CD4-positive, alpha-beta T cell treated with Interleukin-21 for 1 hour (primary cell): ENCODE measurements around the gene SLX4IP.
"Not testable (repeated sequence)": the region's sequence is repeated elsewhere in the genome, so short reads cannot be mapped to it uniquely, and the experiment has no call there.

Experiments
- DNase-seq: peaks from one replicate; pipeline ENCODE4 v3.0.0-alpha.2; 2020

Gene SLX4IP

DNA sequence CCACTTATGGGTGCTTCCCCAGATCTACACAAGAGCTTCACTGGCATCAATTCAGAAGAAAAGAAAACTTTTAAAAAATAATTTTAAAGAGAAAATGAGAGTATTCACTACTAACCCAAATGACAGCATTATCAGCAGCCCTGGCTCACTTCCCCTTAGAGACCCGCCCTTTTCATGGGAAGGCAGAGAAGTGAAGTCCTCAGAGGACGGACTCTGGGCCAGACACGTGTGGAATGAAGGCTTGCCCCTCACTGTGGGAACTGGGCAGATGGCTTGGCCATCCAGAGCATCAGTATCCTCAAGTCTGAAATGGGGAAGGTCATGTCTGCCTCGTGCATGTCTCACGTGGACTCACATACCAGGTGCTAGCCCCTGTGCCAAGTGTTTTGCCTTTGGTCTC is 175.1 kb downstream of the SLX4IP start:
- no peak for DNase-seq

DNA sequence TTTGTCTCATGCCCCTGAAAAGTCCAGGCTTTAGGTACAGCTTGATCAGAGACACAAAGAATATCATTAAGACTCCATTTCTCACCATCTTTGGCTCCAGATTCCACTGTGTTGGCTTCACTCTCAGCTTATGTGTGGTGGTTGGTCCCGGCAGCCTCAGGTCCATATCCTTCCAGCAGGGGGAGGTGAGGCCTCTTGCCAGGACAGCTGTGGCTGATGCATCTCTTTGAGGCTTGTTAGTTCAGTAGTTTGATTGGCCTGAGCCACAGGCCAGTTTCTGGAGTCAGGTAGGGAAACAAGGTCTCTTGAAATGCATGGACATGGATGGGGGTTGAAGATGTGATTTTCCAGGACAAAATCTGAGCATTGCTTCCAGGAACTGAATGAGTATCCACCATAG is 176.3 kb downstream of the SLX4IP start:
- DNase-seq = no peak

DNA sequence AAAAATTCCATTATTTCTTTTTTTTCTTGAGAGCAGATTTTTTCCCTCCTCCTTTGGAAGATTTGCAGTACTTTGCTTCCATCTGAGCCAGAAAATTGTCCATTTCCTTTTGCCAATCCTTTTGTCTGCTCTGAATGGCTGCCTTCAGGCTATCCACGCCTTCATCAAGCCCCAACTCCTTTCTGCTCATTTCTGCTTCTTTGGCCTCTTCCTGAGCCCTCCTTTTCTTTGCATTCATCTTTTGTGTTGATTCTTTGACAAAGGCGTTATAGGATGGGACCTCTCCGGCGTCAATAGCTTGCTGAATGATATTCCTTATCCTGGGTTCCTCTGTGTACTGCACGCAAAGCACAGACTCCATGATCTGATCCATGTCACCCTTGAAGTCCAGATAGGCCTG is 178.3 kb downstream of the SLX4IP start:
- not testable (repeated sequence) for DNase-seq

DNA sequence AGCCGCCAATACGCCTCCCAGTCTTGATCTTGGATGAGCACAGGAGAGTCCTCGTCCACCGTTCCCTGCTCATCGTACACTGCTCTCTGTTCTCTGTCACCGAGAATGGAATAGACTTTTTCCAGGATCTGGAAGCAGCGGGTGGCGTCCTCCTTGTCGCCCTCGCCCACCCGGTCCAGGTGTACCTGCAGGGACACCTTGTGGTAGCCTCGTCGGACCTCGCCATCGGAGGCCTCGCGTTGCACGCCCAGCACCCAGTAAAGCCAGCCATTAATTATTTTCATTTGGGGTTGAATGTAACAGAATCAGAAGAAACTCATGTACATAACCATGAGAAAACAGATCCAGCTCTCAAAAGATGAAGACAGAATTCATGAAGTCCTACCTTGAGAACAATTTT is 178.8 kb downstream of the SLX4IP start:
- no peak for DNase-seq

DNA sequence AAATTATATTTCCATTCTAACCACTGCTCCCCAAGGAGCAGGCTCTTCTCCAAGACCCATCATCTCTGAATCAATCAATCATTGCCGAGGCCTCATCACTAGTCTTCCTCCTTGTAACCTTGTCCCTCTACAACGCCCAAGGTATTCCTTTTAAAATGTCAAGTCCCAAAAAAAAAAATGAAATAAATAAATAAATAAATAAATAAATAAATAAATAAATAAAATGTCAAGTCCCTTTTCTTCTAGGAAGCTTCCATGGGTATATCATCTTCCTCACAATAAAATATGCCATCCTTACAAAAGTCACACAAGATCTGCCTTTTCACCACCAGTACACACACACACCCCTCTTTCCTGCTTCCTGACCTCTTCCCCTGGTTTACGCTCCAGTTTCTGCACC is 181.1 kb downstream of the SLX4IP start:
- no peak for DNase-seq

DNA sequence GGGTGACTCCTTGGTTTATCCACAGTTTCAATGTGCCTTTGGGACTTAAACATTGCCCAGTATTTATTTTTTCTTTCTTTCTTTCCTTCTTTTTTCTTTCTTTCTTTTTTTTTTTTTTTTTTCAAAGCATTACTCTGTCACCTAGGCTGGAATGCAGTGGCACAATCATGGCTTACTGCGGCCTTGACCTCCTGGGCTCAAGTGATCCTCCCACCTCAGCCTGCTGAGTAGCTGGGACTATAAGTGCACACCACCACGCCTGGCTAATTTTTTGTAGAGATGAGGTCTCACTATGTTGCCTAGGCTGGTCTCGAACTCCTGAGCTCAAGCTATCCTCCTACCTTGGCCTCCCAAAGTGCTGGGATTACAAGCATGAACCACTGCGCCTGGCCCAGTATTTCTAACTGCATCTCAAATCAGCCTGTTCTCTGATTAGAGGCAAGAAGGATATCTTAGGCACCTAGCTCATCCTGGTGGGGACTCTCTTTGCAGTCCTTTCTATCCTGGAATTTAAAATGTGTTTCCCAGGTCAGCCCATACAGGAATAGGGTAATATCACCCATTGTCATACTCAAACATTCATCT is 182.5 kb downstream of the SLX4IP start:
- not testable (repeated sequence) for DNase-seq

DNA sequence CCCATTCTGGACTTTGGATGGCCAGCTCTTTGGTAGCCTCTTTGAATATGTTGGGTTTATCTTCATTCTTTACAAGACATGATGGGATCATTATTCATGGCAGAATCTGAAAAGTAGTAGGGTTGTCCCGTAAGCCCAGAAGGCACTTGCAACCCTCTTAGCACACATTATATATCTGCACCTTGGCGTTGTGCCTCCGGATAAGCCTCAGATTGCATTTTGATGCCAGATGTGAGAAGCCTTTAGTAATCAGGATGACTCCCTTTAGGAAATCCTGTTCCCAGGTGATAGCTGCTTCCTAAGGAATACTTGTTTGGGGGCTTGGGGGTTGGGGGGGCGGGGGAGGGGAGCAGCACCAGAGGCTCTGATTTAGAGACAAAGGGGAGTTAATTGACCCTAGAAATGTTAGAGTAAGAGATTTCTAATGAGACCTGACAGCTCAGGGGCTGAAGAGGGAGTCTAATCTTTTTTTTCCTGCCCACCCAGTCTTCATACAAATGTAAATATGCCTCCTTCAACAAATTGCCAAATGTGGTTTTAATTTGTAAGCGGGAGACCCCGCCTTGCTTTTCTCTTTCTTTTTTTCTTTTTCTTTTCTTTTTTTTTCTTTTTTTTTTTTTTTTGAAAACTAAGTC is 183.6 kb downstream of the SLX4IP start:
- no peak for DNase-seq

DNA sequence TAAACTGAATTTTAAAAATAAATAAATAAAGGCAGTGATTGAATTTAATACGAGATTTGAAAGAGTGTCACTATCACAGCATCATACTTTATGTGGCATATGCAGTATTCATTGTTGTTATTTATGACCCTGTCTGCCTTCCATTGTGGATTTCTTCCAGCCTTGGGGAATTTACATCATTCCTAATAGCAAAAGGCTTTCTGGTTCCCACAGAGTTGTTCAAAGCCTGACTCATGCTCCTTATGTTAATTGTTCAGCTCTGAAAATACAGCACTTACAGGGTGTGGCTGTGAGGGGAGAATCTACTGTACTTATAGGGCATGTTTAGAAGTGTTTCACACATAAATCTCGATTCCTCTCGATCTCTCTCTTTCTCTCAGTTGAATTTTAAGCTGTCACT is 184.3 kb downstream of the SLX4IP start:
- DNase-seq = no peak

DNA sequence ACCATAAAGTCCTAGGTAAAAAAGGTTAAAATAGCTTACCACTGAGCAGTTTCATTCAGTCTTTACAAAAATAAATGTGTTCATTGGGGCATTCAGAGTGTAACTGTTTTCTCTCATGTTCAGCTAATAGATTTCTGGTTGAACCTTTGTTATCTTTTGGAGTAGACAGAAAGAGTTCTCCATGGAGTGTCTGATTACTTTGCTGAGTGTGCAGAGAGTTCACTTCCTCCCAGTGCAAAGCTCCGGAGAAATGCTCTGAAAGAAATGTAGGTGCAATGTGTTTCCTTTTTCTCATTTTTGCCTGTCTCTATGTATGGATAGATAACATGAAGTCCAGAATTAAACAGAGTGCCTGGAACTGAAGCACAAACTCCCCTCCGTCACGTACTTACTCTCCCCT is 186.0 kb downstream of the SLX4IP start:
- DNase-seq = no peak

DNA sequence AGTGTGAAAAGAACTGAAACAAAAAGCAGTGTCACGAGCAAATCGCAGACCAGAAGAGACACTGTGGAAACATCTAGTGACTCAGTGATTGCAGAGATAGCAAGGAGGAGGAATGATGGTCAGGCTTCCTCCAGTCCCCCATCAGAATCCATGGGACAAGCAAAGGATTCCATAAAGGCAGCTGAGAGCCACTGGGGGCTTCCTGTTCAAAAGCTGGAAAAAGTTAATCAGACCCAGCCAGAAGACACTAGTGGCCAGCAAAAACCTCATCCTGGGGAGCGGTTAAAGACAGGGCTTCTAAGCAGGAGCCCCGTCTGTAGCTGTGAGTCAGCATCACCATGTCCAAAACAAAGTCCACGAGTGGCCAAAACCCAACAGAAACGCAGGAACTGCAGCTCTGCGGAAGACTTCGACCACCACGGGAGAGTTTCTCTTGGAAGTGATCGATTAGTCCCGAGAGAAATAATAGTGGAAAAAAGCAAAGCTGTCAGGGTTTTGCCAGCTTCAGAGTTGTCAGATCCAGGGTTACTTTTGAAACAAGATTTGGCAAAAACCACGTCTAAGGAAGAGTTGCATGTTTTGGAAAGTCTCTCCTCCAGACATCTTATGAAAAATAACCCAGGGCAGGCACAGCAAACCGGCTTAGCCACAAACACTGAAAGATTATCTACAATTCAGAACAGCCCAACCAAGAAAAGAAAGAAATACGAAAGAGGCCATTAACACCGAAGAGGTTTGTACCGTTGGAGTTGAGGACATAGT is 187.7 kb downstream of the SLX4IP start:
- DNase-seq = no peak

DNA sequence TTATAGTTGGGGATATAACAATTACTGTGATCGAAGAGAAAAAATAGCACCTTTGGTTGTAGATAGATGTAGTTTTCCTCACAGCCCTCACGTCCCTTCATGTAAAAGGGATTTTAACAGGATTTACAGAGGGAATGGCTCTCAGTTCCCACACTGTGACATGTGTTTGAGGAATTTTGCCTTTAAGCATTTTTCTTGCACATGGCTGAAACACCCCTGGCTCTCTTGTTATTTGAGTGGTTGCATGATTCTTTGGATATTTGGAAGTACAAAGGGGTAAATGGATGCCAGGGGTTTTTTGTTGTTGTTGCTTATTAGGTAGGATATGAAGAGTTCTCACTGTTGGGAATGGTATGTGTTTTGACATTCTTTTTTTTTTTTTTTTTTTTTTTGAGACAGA is 190.5 kb downstream of the SLX4IP start:
- DNase-seq = no peak

DNA sequence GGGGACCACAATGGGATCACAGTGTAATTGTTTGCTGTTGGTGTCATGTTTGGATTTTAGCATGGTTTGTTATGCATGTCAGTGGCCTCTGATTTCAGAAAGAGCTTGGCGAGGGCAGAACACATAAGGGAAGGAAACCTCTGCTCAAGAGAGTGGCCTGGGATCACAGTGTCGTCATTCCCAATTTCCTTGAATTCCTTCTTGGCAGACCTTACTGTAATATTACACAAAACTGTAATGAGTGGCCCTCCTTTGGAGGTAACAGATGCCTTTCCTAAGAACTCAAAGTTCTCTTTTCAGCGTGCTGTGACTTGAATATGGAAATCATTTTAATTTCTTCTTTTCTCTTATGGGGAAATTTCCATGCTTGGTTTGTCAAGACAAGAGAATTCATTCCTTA is 191.8 kb downstream of the SLX4IP start:
- no peak for DNase-seq

DNA sequence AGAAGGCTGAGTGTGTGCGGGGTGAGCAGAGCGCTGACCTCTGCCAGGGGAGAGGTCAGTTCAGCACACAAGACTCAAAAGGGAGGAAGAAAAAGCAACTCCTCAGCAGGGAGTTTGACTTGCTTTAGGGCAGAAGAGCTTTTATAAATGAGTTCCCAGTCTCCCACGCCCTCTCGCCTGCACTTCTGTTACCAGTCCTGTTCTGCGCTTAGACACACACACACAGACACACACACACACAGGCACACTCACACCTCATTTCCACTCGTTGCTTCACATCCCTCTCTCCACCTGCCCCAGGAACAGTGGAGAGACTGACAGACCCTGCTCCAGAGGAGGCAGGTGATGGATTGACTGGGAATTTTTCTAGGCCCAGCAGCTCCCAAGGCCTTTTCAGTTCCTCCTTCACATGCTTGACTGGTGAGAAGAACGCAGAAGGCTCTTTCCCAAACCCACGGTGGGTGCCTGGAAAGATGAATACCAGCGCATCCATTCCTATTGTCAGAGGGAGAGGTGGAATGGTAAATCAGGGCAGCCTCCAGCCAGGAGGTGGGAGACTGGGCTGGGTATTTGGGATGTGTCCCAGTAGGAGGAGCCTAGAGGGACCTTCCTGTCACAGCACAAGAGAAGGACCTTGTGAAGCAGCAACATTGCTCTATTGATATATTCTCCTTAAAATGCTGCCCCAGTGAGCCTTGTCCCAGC is 195.0 kb downstream of the SLX4IP start:
- no peak for DNase-seq

DNA sequence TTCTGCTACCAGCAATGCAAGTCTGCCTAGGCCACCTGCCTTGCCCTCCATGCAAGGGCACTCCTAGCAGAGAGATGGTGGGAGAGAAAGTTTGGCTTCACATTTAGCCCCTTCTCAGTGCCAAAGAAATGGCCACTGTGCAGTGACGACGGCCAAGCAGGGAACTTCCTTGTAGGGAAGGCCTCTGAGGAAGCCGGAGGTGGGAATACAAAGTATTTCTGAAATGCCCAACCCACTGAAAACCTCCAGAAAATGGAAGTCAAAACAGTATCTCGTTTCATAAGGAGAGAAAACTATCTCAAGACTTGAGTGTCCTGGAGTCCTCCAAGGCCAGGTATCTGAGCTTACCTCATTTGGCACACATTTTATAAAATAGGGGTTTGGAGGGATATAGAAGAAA is 196.0 kb downstream of the SLX4IP start:
- DNase-seq = no peak

DNA sequence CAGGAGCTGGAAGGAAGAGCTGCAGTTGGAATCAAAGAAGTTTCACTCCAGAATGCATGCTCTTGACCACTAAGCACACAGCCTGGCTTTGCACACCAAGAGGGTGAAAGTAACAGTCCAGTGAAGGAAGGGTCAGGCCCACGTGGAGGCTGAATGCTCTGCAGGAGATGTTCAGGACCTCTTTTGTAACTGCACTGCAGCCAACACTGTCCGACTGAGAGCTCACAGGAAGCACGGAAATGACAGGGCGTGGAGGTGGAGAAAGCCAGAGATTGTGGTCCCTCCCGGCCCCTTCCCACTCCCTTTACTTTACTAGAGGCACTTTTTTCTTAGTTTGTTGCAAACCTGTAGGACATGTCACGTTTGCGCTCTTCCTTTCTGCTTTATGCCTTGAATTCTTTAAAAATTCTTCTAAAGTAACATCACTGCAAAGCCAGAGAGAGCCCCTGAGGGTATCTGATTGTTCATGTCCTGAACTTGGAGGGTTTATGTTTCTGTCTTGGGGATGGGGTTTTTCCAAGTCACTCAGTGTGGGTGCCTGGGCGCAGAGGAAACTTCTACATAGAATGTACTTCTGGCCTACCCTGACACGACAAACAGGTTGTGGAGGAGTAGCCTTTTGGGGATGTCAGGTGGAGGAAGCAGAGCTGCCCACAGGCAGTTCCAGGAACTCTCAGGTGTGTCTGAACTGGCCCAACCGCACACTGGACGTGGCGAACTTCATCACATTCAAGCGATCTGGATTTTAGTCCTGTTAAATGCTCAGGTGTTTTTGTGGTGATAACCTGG is 197.8 kb downstream of the SLX4IP start:
- DNase-seq = no peak

DNA sequence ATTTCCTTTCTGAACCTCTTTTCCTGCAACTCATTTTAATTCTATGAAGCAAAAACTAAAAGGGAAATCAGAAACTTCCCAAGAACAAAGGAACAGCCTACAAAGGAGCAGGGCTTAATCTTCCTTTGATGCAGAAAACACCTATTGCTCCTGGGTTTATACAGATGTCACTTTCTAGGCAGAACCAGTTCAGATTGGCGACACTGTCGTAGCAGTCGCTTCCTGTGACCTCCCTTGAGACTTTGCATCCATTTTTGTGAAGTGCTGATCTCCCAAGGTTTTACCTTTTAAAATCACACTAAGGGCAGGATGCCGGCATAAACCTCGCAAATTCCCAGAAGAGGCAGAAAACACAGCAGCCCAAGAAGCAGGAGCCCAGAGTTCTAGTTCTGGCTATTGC is 198.6 kb downstream of the SLX4IP start:
- DNase-seq = no peak

DNA sequence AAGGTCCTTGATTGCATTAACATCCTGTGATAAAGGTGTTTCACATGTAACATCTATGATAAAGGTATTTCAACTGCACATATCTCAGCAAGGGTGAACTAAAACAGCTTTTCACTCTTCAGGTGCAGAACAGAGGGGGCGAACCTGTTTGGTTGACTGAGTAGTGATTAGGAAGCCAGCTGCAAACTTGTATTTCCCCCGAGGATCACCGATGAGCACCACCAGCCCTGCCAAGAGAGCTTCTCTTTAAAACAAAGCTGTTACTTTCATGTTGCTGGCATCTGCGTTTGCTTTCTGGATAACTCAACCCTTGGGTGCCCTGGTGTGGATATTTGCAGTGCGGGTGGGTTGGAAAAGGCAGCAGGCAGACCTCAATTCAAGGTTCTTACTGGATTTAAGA is 199.1 kb downstream of the SLX4IP start:
- DNase-seq = no peak

DNA sequence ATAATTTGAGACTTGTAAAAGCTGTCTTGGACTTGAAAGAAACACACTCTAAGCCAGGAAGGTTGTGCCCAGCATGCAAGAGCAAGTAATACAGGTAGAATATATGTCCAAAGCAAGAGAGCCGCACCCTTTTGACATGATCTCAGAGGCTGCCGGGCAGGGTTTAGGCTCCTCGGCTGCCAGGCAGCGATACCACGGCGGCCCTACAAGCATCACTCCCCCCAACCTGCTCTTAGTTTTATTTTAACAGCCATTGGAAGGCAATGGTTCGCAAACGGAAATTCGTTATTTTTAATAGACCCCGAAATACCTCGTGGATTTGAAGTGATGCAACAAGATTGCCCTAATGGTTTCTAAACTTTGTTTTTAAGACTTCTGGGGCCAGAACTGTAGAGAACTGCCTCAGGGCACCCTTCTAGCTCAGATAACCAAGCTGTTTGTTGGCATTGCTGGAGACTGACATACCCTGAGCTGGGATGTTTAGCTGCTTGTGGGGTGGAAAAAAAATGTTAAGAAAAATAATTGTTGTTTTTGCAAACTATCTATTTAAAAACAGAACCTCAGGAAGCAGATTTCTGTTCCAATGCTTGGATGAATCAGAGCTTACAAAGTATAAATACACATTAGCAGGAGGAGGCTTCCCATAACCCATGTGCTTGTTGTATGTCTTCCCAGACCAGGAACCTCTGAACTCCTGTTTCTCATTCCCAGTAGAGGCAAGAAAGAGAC is 199.7 kb downstream of the SLX4IP start:
- DNase-seq = no peak

DNA sequence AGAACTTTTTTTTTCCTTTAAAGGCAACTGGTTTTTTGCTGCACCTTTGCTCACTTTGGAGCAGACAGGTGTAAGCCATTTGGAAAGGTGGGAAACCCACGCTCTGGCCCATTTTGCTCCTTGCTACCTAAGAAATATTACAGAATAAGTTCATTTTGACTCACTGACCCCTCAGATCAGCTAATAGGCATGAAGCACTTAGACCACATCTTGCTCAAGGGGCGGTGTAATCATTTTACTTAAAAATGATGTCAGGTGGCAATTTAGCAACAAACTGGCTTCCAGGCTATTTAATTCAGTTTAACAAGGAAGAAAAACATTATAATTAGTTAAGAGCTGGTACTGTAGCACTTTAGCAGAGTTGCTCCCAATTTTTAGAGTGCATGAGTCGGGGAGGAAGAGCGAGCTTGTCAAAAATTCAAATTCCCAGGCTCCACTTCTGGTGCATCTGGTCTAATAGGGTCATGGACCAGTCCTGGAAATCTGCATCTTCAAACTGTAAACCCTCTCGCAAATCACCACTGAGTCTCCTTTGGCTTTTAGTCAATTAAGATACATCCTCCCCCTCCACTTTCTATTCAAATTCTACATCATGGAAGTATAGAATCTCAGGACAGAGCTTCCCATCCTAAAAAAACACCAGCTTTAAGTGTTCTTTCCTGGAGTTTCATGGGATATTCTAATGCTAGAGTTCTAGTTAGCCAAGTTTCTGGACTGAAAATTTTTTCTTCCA is 200.5 kb downstream of the SLX4IP start:
- no peak for DNase-seq

DNA sequence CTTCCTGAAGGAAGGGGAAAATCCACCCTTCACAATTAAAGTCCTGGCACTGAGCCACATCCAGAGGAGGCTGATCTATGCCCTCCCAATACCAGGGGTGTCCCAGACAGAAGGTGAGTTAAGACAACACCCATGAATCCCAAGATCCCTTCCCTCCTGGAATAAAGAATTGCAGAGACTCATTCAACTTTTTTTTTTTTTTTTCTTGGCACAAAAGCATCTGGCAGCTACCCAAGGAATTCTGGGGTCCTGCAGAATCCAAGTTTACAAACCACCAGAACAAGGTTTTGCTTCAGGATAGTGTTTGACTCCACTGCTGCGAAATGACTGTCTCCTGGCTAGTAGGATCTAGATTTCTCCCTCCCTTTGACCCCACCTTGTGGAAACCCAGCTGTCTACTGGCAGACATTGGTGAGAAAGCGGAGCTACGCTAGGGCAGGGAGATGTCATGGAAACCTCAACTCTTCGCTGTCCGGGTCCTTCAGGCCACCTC is 201.3 kb downstream of the SLX4IP start:
- DNase-seq = no peak

DNA sequence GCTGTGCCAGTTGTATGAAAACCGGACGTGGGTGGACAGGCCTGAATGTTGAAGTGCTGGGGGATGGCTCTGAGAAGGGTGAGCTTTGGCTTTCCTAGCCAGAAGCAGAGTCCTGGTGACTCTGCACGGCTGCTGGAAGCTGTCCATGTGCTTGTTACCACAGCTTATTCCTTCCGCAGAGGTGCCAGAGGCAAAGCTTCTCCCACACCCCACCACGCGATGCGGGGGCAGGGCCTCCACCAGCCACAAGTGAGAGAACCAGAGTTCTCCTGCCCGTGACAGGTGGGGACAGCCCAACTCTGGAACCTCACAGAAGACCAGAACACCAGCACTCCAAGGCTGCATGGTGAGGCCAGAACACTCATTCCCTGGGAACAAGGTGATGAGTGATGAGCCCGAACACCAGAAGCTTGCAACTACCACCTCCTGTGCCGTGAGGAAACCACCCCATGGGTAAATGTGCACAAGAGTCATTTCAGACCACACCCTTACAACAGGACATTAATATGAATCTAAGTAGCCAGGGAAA is 202.0 kb downstream of the SLX4IP start:
- no peak for DNase-seq
